A549 (cell line): ENCODE data around the gene UNKL. TPM values are rescaled to one million over a fixed set of nuclear protein-coding genes. Genes with fewer than 3 reads are reported as not detected.

Experiments used
- ATAC-seq, 2 experiments: fragments of 200-7000 bp in 1 of 2; fragments of >200 bp in 1 of 2; cut with Nextera tagmentation in 1 of 2; cut with Tn5 transposase in 1 of 2; 3 replicates each; pipeline versions ENCODE4 v1.8.0 to v1.9.1; 2018 to 2020; ENCODE audit warnings: mild to moderate bottlenecking in 1 of 2, moderate library complexity in 1 of 2
- CTCF ChIA-PET: fragments of 300-600 bp; sonication (Branson Sonifier 250); formaldehyde crosslinking; extraction: SDS; loops from one replicate; lab custom pipeline; 2021; ENCODE audit warnings: antibody characterized with exemption, inconsistent platforms; lab: Yijun Ruan, JAX
- POLR2A ChIA-PET: fragments of 350-600 bp; formaldehyde crosslinking; extraction: SDS; loops from one replicate; lab custom pipeline; 2021; ENCODE audit warnings: antibody characterized with exemption, inconsistent platforms; lab: Yijun Ruan, JAX
- DNase-seq, 2 experiments: peaks; one replicate each; pipeline versions ENCODE4 v3.0.0 to v3.0.0-alpha.2; 2011 to 2016; ENCODE audit warnings: low read depth in 1 of 2, low spot score in 1 of 2
- FAIRE-seq: peaks from 2 replicates; lab custom pipeline; 2011; peaks lifted over from hg19 to GRCh38; lab: Jason Lieb, UNC
- H3K27ac ChIP-seq, 2 experiments: fragments of >200 bp; sonication (Bioruptor Twin); formaldehyde crosslinking; 3 replicates each; pipeline ENCODE4 v1.5.1; 2016 to 2017
- H3K4me1 ChIP-seq: fragments of >200 bp; sonication (Bioruptor Twin); formaldehyde crosslinking; 3 replicates; pipeline ENCODE4 v1.6.1; 2016
- H3K4me2 ChIP-seq: fragments of >200 bp; sonication (Bioruptor Twin); formaldehyde crosslinking; 3 replicates; pipeline ENCODE4 v1.6.1; 2016
- H3K4me3 ChIP-seq: fragments of >200 bp; sonication (Bioruptor Twin); formaldehyde crosslinking; 3 replicates; pipeline ENCODE4 v1.5.1; 2016
- H3K9me3 ChIP-seq: fragments of >200 bp; sonication (Bioruptor Twin); formaldehyde crosslinking; 3 replicates; pipeline ENCODE4 v1.6.1; 2016
- CEBPB ChIP-seq, 2 experiments: fragments of >200 bp in 1 of 2; sonication (Bioruptor Twin) in 1 of 2; formaldehyde crosslinking in 1 of 2; IDR thresholded peaks; 2 replicates each; pipeline ENCODE4 v1.6.1; 2012 to 2016
- CHD4 ChIP-seq: fragments of 200-600 bp; sonication (generic); IDR thresholded peaks from 2 replicates; pipeline ENCODE4 v1.6.1; 2016; ENCODE audit warnings: antibody characterized with exemption, mild to moderate bottlenecking, borderline replicate concordance
- EHF ChIP-seq: fragments of 250-450 bp; sonication (Bioruptor Pico); IDR thresholded peaks from 2 replicates; pipeline ENCODE4 v1.5.0; 2020; ENCODE audit warnings: mild to moderate bottlenecking
- EHMT2 ChIP-seq: fragments of 200-600 bp; sonication (generic); IDR thresholded peaks from 2 replicates; pipeline ENCODE4 v1.6.1; 2016; ENCODE audit warnings: antibody characterized with exemption, low read depth, mild to moderate bottlenecking, moderate library complexity
- FOSB ChIP-seq: fragments of 250-450 bp; sonication (Bioruptor Pico); IDR thresholded peaks from 2 replicates; pipeline ENCODE4 v1.5.0; 2020; ENCODE audit warnings: mild to moderate bottlenecking, moderate library complexity
- FOSL2 ChIP-seq, 2 experiments: fragments of 450-650 bp in 1 of 2; fragments of >200 bp in 1 of 2; sonication (Bioruptor Twin) in 1 of 2; formaldehyde crosslinking; IDR thresholded peaks; 2 replicates each; pipeline versions ENCODE4 v1.5.0 to v1.6.1; 2016 to 2020; ENCODE audit warnings: mild to moderate bottlenecking in 1 of 2, moderate library complexity in 1 of 2
- FOXS1 ChIP-seq: fragments of 250-450 bp; sonication (Bioruptor Pico); IDR thresholded peaks from 2 replicates; pipeline ENCODE4 v1.5.0; 2020; ENCODE audit warnings: mild to moderate bottlenecking, moderate library complexity
- GATA3 ChIP-seq: IDR thresholded peaks from 2 replicates; pipeline ENCODE4 v1.6.1; 2012; ENCODE audit warnings: borderline replicate concordance
- HOXB13 ChIP-seq: fragments of 250-450 bp; sonication (Bioruptor Pico); IDR thresholded peaks from 2 replicates; pipeline ENCODE4 v1.5.0; 2020; ENCODE audit warnings: low read depth, mild to moderate bottlenecking, moderate library complexity
- JUN ChIP-seq, 2 experiments: fragments of >200 bp; sonication (Bioruptor Twin); formaldehyde crosslinking; IDR thresholded peaks; 2 replicates in 1 of 2; 3 replicates in 1 of 2; pipeline ENCODE4 v1.6.1; 2016 to 2017
- MAX ChIP-seq: IDR thresholded peaks from 2 replicates; pipeline ENCODE4 v1.6.1; 2012
- MYC ChIP-seq: IDR thresholded peaks from 2 replicates; pipeline ENCODE4 v1.6.1; 2012; ENCODE audit warnings: mild to moderate bottlenecking, inconsistent platforms, low read length, improper control_type of control experiment, borderline replicate concordance
- NPAS2 ChIP-seq: fragments of 250-450 bp; sonication (Bioruptor Pico); IDR thresholded peaks from 2 replicates; pipeline ENCODE4 v1.8.0; 2022; ENCODE audit warnings: mild to moderate bottlenecking, moderate library complexity, borderline replicate concordance
- RFX5 ChIP-seq: fragments of 450-650 bp; IDR thresholded peaks from 2 replicates; pipeline ENCODE4 v1.7.1; 2014; ENCODE audit warnings: antibody characterized with exemption, mild to moderate bottlenecking, moderate library complexity
- SMC3 ChIP-seq: fragments of >200 bp; sonication (Bioruptor Twin); formaldehyde crosslinking; IDR thresholded peaks from 3 replicates; pipeline ENCODE4 v1.6.1; 2018; ENCODE audit warnings: inconsistent platforms
- TFCP2L1 ChIP-seq: fragments of 250-450 bp; sonication (Bioruptor Pico); IDR thresholded peaks from 2 replicates; pipeline ENCODE4 v1.5.0; 2021; ENCODE audit warnings: mild to moderate bottlenecking
- TP53 ChIP-seq: fragments of 250-450 bp; sonication (Bioruptor Pico); IDR thresholded peaks from 2 replicates; pipeline ENCODE4 v1.5.0; 2021; ENCODE audit warnings: mild to moderate bottlenecking, moderate library complexity
- USF2 ChIP-seq: fragments of 450-650 bp; IDR thresholded peaks from 2 replicates; pipeline ENCODE4 v1.6.1; 2014; ENCODE audit warnings: antibody characterized with exemption
- ZFP36 ChIP-seq: fragments of 450-650 bp; IDR thresholded peaks from 2 replicates; pipeline ENCODE4 v1.6.1; 2014; ENCODE audit warnings: borderline replicate concordance; ENCODE audit not compliant: partially characterized antibody
- WGBS: methylation state at CpG from one replicate; pipeline ENCODE4 v1.1.6; 2017; ENCODE audit errors: missing lambda C conversion rate; 5-methylcytosine and 5-hydroxymethylcytosine counted together
- polyA plus RNA-seq, 4 experiments: library from polyadenylated mRNA; depleted of rRNA in 3 of 4; stranded (reverse); fragments of >200 nt; fragmentation: RNase III in 1 of 4; extraction: RNeasy Plus Mini Kit Qiagen cat#74134 plus additional on column Dnase treatment in 1 of 4; gene quantifications; 2 replicates in 3 of 4; 3 replicates in 1 of 4; pipeline ENCODE4 v1.2.3, GENCODE V29; 2011 to 2017
- TF ChIP-seq, protein P1 (sequence below): fragments of 150-350 bp; IDR thresholded peaks from 2 replicates; pipeline ENCODE4 v1.6.1; 2014; ENCODE audit warnings: low read depth, mild to moderate bottlenecking, low read length
- TF ChIP-seq, protein P2 (sequence below): fragments of 250-450 bp; sonication (Bioruptor Pico); IDR thresholded peaks from 2 replicates; pipeline ENCODE4 v1.5.0; 2020; ENCODE audit warnings: low read depth, mild to moderate bottlenecking, moderate library complexity

UNKL gene
- polyA plus RNA-seq, 2 of the 4 experiments (the other 2 are of a cell fraction): 20.7 to 37.6 TPM

DNA sequence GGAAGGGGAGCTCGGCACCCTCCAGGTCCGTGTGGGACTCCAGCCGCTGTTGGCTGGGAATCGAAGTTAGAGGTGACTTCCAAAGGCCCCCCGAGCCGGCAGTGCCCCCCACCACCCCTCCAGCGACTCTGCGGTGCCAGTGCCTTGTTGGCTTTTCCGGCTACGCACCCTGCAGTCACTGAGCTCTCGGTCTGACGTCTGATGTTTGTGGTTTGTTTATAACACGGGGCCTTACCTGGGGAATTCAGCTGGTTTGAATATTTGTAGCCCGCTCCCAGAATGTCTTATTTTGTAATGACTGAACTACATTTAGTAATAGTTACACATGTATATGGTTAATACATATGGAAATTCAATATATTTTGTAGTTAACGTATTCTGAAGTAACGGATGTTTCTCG is 88.1 kb downstream of the UNKL start (continued):
- TF ChIP-seq, protein P1, sequence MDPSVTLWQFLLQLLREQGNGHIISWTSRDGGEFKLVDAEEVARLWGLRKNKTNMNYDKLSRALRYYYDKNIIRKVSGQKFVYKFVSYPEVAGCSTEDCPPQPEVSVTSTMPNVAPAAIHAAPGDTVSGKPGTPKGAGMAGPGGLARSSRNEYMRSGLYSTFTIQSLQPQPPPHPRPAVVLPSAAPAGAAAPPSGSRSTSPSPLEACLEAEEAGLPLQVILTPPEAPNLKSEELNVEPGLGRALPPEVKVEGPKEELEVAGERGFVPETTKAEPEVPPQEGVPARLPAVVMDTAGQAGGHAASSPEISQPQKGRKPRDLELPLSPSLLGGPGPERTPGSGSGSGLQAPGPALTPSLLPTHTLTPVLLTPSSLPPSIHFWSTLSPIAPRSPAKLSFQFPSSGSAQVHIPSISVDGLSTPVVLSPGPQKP: no peak
- no peak for TF ChIP-seq RFX5
- TF ChIP-seq JUN (IDR thresholded peaks at IDR 0.05): no peak
- TF ChIP-seq ZFP36: no peak

DNA sequence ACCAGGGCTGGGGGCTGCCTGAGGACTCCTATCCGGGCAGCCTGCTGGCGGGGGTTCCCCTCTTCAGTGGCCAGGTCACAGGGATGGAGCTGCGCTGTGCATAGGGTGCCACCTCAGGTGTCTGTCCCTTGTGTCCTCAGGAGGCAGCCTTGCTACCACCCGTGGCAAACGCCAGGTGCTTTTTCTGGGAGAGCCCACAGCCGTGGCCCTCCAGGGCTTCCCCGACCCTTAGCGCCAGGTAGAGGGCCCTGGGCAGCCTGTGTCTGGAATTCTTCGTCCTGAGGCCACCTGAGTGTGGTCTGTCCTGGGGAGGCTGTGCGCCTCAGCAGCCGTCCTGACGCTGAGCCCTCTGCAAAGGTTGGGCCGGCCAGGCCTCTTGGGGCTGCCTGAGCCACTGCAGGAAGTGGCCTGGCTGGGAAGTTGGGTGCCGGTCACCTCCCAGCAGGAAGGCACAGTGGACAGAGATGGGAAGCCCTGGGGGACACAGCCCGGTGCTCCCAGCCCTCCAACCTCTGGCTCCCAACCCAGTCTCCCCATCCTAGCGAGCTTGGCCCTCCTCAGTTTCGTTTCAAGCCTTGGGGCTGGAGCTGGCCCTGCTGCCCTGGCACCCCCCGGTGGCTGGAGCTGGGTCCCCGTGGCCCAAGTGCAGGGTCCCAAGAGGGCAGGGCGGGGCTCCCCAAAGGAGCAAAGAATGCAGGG is 88.7 kb downstream of the UNKL start:
- POLR2A ChIA-PET: interaction anchor here (0.9 kb wide), 1 partner anchor 16 kb away, joined by 3 read pairs; the partner anchor contains the start of gene UBE2I
- TF ChIP-seq MYC: no peak
- TF ChIP-seq NPAS2: no peak
- TF ChIP-seq TP53 (CRISPR knock-in tag): no peak
- no peak for TF ChIP-seq USF2
- TF ChIP-seq FOSL2 (IDR thresholded peaks at IDR 0.05): no peak
- no peak for TF ChIP-seq FOSL2 (CRISPR knock-in tag; IDR thresholded peaks at IDR 0.05)
- TF ChIP-seq HOXB13: no peak
- no peak for TF ChIP-seq FOXS1
- TF ChIP-seq GATA3: no peak
- TF ChIP-seq FOSB (CRISPR knock-in tag): no peak
- no peak for TF ChIP-seq SMC3
- TF ChIP-seq MAX: no peak
- TF ChIP-seq, protein P2, sequence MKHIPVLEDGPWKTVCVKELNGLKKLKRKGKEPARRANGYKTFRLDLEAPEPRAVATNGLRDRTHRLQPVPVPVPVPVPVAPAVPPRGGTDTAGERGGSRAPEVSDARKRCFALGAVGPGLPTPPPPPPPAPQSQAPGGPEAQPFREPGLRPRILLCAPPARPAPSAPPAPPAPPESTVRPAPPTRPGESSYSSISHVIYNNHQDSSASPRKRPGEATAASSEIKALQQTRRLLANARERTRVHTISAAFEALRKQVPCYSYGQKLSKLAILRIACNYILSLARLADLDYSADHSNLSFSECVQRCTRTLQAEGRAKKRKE (CRISPR knock-in tag): no peak
- no peak for TF ChIP-seq CHD4
- TF ChIP-seq, protein P1: no peak
- TF ChIP-seq EHF (CRISPR knock-in tag): no peak
- TF ChIP-seq CEBPB (IDR thresholded peaks at IDR 0.05): no peak
- TF ChIP-seq EHMT2: no peak
- no peak for TF ChIP-seq TFCP2L1
- CTCF ChIA-PET: interaction anchor here (0.8 to 6.1 kb wide), 7 partner anchors 11 to 79 kb away, joined by 3 to 44 read pairs (median 3); no protein-coding TSS in a partner anchor
- H3K4me2 ChIP-seq: no peak overlapping the region
- ATAC-seq (peak; percentile 23 to 31; a peak in 5 of 6 replicates), DNase-seq (no peak), FAIRE-seq (no peak)
- no peak overlapping the region for H3K4me3 ChIP-seq
- H3K27ac ChIP-seq: 0 out of 6 replicates have a peak overlapping the region, but pooled peaks of 1 of the 2 experiments have one; percentile 15
- WGBS: 86% methylated on average over 8 of the region's 20 CpGs
- H3K9me3 ChIP-seq: no peaks in the 10 kb centered on the region
- H3K4me1 ChIP-seq: no peaks in the 10 kb centered on the region
